Daoy (cell line): ENCODE data around the gene TEX28. TPM values are rescaled to one million over a fixed set of nuclear protein-coding genes. Genes with fewer than 3 reads are reported as not detected.
"Not testable (repeated sequence)": the region's sequence is repeated elsewhere in the genome, so short reads cannot be mapped to it uniquely, and the experiment has no call there.

Experiments
- DNase-seq: peaks from one replicate; pipeline ENCODE4 v3.0.0-alpha.2; 2015; ENCODE audit warnings: low read depth
- total RNA-seq: library from RNA; depleted of rRNA; stranded (reverse); fragments of >200 nt; shearing (Covaris generic); gene quantifications from 2 replicates; pipeline ENCODE4 v1.2.3, GENCODE V29; 2014

The TEX28 gene
- total RNA-seq, 1 experiment from 2014 or later = not detected

GRCh38 chrX:154310616-154311536 lies 16.0 kb upstream of the TEX28 start:
- no peak for DNase-seq

- no peak for DNase-seq
Measured at GRCh38 chrX:154309041-154309775, 14.3 kb upstream of the TEX28 start.

DNA sequence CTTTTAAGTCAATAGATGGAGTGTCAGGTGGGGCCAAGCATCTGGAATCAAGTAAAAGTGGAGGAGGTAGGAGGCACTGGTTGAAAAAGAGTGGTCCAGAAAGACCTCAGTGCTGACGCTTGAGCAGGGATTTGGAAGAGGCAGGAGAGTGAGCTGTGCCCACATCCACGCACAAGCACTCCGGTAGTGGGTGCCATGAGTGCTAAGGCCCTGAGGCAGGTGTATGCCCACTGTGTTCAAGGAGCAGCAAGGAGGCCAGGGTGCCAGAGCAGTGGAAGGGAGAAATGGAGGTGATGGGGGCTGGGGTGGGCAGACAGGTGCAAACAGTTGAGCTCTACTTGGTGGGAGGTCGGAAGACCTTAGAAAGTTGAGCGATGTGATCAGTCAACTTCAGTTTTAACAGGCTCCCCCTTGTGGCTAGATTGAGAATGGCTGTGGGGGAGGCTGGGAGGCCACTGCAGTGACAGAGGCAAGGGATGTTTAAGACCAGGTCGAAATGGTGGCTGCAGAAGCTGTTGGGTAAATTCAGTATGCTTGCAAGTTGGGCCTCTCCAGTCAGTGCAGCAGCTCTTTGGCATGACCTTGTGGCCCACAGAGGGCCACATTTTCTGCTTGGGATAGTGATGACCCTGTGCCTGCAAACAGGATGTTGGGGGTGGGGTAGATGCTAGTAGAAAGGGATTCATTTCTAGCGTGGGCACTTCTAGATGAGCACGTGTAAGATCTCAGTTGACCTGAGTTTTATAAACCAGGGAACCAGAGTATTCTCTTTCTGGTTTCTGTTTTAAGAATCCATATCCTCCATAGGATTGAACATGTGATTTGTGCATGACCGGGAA lies 13.4 kb upstream of the TEX28 start:
- DNase-seq = peak; percentile 23

DNA sequence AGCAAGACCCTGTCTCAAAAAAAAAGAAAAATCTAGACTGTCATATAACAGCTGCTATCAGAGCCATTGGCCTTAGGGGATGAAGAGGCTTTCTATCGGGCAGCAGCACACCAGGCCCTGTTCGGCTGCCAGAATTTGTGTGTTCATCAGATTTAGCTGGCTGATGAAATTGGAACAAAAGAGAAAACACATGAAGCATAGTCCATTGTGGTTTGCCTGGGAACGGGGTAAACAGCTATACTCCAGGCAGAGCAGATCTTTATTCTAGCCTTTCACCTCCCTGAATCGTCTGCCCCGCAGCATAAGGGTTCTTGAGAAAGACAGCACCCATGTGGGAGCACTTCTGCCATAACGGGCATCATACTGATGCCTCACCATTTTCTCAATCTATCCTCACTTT lies 12.3 kb upstream of the TEX28 start:
- DNase-seq = no peak

DNA sequence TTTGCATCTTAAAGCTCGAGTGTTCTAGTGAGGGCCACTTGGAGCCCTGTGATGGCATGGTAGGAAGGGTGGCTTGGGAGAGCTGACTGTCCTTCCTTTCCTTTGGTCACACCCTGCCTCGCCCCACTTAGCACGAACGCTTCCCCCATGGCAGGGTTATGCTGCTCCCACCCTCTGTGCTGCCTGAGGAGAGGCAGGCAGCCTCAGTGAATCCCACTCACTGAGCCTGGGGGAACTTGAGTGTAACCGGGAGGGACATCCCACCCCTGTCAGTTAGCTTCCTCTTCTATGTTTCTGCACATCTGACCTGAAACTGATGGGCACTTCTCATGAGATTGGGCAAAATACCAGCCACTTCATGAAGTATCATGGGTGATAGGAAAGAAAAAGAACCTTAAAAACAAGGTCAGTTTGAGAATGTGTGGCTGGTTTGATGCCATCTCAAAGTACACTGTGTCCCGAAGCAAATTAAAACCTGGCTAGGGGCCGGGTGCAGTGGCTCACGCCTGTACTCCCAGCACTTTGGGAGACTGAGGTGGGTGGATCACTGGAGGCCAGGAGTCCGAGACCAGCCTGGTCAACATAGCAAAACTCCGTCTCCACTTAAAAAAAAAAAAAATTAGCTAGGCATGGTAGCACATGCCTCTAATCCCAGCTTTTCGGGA lies 10.7 kb upstream of the TEX28 start:
- DNase-seq = no peak

DNA sequence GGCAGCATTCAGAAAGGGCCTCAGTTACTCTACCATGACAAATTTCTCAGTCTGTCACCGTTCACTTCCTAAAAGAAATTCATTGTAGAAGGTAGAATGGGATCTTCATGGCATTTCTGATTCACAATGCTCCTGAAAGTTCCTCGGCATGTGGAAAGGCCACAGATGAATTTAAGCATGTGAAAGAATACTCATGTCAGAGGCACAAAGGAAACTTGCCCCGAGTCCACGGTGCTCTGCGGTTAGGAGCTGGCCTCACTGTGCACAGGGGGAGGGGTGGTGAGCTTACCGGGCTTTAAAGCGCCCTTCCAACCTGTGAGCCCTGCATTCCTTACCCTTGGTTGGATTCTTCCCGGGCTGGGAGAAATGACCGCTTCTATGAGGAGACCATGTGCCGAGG lies 9.9 kb upstream of the TEX28 start:
- no peak for DNase-seq

GRCh38 chrX:154303476-154303875 lies 8.6 kb upstream of the TEX28 start:
- no peak for DNase-seq

DNA sequence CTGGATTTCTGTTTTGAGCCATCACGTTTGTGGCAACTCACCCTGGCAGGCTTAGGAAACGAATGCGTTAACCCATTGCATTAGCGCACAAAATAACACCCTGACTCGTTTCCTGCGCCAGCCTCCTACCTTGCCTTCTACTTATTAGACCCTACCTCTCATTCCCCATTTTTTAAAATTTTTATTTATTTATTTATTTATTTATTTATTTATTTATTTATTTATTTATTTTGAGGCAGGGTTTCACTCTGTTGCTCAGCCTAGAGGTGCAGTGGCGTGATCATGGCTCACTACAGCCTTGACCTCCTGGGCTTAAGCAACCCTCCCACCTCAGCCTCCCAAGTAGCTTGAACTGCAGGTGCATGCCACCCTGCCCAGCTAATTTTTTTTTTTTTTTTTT lies 8.1 kb upstream of the TEX28 start:
- not testable (repeated sequence) for DNase-seq

GRCh38 chrX:154300816-154301215 lies 5.9 kb upstream of the TEX28 start:
- DNase-seq = no peak

- no peak for DNase-seq
Measured at GRCh38 chrX:154298312-154298711, 3.4 kb upstream of the TEX28 start.

- no peak for DNase-seq
Measured at GRCh38 chrX:154296731-154297130, 1.8 kb upstream of the TEX28 start.

DNA sequence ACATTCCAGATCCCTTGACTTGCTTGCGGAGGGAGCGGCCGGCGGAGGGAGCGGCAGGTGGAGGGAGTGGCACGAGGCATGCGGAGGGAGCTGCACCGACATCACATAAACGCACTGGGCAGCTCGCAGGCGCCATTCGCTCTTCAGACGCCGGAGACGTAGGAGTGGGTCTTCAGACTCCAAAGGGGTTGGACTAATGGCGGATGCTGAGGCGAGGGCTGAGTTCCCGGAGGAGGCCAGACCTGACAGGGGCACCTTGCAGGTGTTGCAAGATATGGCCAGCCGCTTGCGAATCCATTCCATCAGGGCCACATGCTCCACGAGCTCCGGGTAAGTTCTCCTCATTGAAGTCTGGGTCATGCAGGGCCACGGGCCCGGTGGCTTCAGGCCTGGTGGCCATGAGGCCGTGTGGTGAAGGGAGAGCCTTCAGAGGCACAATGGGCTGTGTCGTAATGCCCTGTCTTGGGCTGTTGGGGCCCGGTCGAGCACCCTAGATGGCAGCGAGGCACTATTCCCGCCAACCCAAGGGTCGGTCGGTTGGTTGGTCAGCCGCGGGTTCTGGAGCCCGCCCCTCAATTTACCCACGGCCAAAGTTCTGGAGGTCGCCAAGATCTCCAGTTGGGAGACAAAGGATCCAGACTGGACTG lies 863 bp upstream of the TEX28 start, which contains the start of gene TKTL1:
TKTL1 (plus strand) TSS at position 132 of the 647 bp plus-strand sequence; CDS start at position 197, 65 bp downstream.
- no peak for DNase-seq

- DNase-seq = not testable (repeated sequence)
Measured at GRCh38 chrX:154286406-154286805, 8.5 kb downstream of the TEX28 start.

DNA sequence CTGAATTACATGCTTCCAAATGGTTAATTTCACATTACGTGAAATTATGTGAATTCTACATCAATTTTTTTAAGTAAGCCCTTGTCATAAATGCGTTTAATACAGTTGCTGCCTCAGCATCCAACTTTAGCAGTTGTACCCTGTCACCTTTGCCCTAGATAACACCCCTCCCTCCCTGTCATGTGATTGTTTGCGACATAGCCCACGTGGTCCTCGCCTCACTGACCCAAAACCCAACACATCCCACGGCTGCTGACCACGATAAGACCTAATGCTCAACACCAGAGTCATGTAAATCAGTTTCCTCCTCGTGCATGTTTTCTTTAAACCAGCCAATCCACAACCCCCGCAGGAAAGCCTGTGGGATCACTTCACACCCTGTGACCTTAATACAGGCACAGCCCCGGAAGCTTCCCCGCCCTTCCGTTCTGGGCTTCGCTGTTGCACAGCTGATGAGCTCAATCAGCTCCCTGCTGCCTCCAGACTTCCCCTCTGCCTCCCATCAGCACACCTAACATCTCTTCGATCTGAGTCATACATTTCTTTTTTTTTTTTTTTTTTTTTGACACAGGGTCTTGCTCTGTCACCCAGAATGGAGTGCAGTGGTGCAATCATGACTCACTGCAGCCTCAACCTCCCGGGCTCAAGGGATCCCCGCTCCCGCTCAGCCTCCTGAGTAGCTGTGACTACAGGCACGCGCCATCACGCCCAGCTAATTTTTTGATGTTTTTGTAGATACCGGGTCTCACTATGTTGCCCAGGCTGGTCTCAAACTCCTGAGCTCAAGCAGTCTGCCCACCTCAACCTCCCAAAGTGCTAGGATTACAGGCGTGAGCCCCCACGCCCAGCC lies 10.2 kb downstream of the TEX28 start:
- not testable (repeated sequence) for DNase-seq

DNA sequence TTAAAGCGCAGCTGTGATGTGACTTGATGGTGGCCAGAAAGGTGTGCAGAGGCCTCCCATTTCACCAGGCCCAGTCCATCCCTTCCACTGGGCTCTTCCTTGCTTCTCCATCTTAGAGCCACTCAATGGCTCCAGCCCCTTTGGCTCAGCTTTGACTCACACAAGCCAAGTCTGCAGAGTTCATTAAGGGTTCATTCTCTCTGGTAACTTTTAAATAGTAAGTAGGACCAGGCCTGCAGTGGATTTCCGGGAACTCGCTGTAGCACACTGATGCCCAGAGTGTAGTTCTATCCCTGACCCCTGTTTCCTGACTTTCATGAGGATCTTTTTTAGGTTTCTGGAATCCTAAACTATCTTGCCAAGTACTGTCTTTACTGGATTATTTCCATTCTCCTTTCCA lies 25.7 kb downstream of the TEX28 start:
- not testable (repeated sequence) for DNase-seq

- not testable (repeated sequence) for DNase-seq
Measured at GRCh38 chrX:154263072-154263471, 31.9 kb downstream of the TEX28 start.

GRCh38 chrX:154258711-154259110 lies 36.2 kb downstream of the TEX28 start:
- DNase-seq = not testable (repeated sequence)

DNA sequence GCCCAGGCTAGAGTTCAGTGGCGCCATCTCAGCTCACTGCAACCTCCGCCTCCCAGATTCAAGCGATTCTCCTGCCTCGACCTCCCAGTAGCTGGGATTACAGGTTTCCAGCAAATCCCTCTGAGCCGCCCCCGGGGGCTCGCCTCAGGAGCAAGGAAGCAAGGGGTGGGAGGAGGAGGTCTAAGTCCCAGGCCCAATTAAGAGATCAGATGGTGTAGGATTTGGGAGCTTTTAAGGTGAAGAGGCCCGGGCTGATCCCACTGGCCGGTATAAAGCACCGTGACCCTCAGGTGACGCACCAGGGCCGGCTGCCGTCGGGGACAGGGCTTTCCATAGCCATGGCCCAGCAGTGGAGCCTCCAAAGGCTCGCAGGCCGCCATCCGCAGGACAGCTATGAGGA lies 37.6 kb downstream of the TEX28 start, which contains the start of gene OPN1MW3:
OPN1MW3 (plus strand) TSS at position 301 of the 400 bp plus-strand sequence; CDS start at position 339, 38 bp downstream.
- not testable (repeated sequence) for DNase-seq

- not testable (repeated sequence) for DNase-seq
Measured at GRCh38 chrX:154248076-154248475, 46.8 kb downstream of the TEX28 start.
